Stimulated activated CD4-positive, alpha-beta T cell treated with anti-CD3 and anti-CD28 coated beads, Interleukin-15, amount 100 ng/mL, for 24 hours (primary cell): ENCODE measurements around the gene GOLGA6B.
A peak's percentile ranks its signal among the peaks of the same experiment; 100 is the strongest.
"Not testable (repeated sequence)": the region's sequence is repeated elsewhere in the genome, so short reads cannot be mapped to it uniquely, and the experiment has no call there.

Experiments used
- DNase-seq: peaks from one replicate; pipeline ENCODE4 v3.0.0-alpha.2; 2020

GOLGA6B gene, protein sequence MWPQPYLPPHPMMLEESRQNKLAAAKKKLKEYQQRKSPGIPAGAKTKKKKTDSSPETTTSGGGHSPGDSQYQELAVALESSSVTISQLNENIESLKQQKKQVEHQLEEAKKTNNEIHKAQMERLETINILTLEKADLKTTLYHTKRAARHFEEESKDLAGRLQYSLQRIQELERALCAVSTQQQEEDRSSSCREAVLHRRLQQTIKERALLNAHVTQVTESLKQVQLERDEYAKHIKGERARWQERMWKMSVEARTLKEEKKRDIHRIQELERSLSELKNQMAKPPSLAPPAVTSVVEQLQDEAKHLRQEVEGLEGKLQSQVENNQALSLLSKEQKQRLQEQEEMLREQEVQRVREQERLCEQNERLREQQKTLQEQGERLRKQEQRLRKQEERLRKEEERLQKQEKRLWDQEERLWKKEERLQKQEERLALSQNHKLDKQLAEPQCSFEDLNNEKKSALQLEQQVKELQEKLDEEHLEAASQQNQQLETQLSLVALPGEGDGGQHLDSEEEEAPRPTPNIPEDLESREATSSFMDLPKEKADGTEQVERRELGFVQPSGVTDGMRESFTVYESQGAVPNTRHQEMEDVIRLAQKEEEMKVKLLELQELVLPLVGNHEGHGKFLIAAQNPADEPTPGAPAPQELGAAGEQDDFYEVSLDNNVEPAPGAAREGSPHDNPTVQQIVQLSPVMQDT

GRCh38 chr15:72654397-72654796 is at the start of gene GOLGA6B:
GOLGA6B (plus strand) TSS chr15:72654697; CDS start chr15:72654738, 41 bp downstream.
- not testable (repeated sequence) for DNase-seq

GRCh38 chr15:72604794-72605193 is 49.7 kb upstream of the GOLGA6B start:
- no peak for DNase-seq

GRCh38 chr15:72608084-72608483 is 46.4 kb upstream of the GOLGA6B start:
- not testable (repeated sequence) for DNase-seq

- no peak for DNase-seq
Measured at GRCh38 chr15:72609862-72610261, 44.6 kb upstream of the GOLGA6B start.

GRCh38 chr15:72612324-72612723 is 42.2 kb upstream of the GOLGA6B start:
- not testable (repeated sequence) for DNase-seq

DNA sequence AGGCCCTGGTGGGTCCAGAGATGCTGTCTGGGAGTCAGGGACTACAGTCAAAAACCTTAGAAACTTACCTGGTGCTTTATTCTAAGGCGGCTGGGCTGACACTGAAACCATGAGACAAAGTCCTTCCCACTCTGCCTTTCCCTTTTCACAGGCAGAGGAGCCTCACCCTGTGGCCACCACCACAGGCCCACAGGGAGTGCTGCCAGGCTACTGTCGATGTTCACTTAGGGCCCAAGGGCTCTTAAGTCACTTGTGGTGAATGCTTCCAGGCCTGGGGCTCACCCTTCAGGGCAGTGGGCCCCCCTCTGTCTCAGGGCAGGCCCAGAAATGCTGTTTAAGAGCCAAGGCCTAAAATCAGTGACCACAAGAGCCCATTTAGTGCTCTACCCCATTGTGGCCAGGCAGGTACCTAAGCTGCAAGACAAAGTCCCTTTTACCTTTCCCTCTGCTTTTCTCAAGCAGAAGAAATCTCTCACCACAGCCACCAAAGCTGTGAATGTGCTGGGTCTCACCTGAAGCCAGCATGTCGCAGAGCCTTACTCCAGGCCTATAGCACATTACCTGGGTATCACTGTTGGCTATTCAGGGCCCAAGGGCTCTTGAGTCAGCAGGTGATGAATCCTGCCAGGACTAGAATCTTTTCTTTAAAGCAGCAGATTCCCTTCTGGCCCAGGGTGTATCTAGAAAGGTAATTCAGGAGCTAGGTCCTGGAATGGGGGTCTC is 39.5 kb upstream of the GOLGA6B start:
- no peak for DNase-seq

DNA sequence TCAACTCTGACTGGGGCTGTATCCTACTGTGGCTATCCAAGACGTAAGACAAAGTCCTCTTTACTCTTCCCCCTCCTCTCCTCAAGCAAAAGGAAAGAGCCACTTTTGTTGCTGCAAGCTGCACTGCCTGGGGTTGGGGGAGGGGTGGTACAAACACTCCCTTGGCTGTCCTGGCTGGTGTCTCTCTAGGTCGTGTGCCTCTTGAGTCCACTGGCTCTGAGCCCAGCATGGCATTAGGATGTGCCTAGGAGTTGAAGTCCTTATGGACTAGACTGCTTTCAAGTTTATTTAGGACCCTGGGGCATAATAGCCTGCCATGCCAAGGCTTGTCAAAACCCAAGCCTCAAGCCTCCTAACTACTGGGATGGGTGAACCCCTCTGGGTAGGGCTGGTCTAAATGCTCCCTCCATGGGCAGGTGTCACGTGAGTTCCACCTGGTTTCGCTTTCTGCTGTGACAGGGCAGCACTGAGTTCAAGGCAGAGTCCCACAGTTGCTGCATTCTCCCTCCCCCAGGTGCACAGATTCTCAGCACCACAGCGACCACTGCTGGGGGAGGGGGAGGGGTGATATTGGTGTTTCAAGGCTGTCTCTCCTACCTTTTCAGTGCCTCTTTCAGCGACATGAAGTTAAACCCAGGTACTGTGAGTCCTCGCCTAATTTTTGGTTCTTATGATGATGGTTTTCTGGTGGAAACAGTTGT is 38.8 kb upstream of the GOLGA6B start:
- DNase-seq, result peak; percentile 13

DNA sequence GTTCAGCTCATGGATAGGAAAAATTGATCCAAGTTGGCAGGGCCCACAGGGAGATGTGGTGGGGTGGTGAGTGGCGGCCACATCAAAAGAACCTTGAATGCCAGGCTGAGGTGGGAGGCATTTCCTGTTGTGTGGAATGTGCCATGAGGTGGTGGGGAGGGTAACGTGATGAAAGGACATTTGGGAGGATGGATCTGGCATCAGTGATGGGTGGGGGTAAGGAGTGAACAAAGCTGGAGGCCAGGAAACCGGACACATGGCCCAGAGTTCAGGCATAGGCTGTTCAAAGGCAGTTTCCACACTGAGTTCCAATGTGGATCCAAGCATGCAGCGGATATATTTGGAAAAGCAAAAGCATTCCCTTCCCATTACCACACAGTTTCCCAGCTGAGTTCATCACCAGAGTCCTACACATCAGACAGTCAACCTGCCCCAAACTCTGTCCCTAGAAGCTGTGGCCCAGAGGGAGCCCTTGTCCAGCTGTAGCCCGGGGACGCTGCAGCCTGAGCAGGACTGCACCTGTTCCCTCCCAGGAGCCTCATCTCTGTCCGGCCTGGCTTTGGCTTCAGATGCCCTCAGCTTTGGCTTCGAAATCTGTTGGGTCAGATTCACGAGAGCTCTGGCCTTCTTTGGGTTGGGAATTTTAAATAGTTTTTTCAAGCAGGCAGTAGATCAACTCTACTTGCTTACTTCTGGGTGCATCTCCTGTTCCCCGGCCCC is 37.8 kb upstream of the GOLGA6B start:
- DNase-seq, result no peak

DNA sequence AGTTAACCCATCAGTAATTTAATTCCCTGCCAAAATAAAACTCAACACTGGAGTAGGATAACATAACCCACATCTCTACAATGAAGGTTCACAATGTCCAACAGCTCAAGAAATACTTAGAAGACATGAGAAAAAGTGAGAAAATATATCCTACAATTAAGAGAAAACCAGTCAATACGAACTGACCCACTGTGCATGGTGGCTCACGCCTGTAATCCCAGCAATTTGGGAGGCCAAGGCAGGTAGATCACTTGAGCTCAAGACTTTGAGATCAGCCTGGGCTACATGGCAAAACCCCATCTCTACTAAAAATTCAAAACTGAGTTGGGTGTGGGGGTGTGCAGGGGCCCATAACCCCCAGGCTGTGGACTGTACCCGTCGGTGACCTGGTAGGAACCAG is 30.6 kb upstream of the GOLGA6B start:
- not testable (repeated sequence) for DNase-seq

DNA sequence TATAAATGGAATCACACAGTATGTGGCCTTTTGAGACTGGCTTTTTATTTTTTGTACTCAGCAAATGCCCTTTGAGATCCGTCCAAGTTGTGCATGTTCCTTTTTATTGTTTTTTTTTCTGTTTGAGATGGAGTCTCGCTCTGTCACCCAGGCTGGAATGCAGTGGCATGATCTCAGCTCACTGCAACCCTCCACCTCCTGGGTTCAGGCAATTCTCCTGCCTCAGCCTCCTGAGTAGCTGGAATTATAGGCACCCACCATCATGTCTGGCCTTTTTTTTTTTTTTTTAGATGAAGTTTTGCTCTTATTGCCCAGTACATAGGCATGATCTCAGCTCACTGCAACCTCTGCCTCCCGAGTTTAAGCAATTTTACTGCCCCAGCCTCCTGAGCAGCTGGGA is 28.3 kb upstream of the GOLGA6B start:
- DNase-seq, result not testable (repeated sequence)

GRCh38 chr15:72628249-72629067 is 26.0 kb upstream of the GOLGA6B start:
- DNase-seq, result peak; percentile 19

DNA sequence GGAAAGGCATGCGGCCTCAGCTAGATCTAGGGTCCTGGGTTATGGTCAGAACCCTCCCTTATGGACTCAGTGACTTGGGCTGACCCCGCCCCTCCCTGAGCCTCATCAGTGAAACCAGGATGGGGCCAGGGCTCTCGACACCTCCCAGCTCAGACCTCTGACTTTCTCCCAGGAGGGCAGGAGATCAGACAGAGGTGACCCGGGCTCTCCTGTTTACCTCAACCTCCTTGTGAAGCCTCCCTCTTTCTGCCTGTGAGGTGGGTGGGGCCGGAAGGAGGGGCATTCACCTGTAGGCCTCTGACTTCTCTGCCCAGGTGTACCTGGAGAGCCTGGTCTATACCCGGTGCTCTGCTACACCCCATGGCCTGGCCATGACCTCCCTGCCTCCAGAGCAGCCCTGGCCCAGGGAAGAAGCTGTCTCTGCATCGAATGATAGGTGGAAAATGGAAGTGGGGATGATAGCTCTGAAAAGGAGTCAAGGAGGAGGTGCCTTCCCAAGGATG is 25.4 kb upstream of the GOLGA6B start:
- DNase-seq, result not testable (repeated sequence)

- DNase-seq, result peak; percentile 77
Measured at GRCh38 chr15:72636519-72637282, 17.8 kb upstream of the GOLGA6B start.

DNA sequence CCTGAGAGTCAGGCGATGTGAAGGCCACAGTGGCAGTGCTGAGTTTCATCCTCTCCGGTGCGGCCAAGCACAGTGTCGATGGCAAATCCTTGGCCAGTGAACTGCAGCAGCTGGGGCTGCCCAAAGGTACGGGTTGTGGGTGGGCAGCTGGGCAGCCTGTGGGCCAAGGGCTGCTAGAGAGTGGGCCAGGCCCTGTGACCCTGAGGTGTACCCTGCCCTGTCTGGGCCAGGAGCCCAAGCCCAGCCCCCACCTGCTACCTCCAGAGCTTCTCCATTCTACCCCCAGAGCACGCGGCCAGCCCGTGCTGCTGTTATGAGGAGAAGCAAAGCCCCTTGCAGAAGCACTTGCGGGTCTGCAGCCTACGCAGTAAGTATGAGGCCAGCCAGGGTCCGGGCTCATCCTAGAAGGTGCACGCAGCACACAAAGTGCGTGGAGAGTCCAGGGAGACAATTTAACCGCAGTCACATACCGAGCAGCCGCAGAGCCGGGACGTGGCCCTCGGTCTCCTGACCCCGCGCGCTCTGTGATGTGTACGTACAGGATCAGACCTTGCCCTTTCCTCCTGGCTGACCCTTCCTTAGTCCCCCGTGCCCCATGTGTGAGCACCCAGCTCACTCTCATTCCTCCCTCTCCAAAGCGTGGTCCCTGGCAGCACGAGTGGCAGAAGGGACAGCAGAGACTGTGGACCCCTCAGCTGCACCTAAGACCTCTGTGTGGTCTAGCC is 14.6 kb upstream of the GOLGA6B start:
- not testable (repeated sequence) for DNase-seq

DNA sequence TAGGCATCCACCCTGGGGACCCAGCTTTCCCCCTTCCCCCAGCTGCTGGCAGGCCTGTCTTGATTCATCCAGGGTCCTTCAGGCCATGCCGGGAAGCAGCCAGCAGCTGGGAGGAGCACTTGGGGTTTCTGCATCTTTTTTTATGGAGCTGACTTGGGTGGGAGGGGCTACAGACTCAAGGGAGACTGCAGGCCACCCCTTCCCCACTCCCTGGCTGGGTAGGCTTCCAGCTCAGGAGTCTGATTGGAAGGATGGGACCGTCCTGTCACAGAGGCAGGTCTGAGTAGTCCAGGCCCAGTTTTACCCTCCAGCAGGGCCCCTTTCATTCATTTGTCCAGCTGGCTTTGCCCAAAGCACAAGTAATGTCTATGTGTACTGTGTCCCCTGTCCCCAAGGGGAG is 12.2 kb upstream of the GOLGA6B start:
- DNase-seq, result not testable (repeated sequence)

GRCh38 chr15:72648631-72649253 is 5.8 kb upstream of the GOLGA6B start:
- DNase-seq, result not testable (repeated sequence)

DNA sequence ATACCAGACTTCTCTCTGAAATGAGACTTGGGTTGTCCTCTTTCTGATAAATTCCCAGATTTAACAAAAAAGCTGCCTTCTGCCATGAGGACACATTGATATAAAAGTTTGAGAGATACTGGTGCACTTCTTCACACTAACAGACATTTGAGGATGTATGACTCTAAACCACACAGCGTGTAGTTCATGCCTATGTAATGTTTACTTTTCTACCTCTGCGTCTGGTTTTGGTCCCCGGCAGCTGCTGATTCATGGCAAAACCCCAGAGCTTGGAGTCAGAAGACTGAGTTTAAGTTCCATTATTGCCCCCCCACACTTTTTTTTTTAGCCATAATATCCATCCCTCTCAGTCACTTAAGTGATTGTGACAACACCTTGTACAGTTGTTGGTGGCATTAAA is 1.5 kb downstream of the GOLGA6B start:
- DNase-seq, result not testable (repeated sequence)

- DNase-seq, result not testable (repeated sequence)
Measured at GRCh38 chr15:72661081-72661480, 6.6 kb downstream of the GOLGA6B start.

- DNase-seq, result not testable (repeated sequence)
Measured at GRCh38 chr15:72663931-72664330, 9.4 kb downstream of the GOLGA6B start.
